Measurements from ENCODE around the gene SGK2. TPM values are rescaled to one million over a fixed set of nuclear protein-coding genes. Genes with fewer than 3 reads are reported as not detected.

The SGK2 gene
- total RNA-seq, 1 experiment from 2014 or later, result 0.90 TPM

GRCh38 chr20:43564993-43565757 lies 6.3 kb downstream of the SGK2 start:
- no peak overlapping the region for H3K4me3 ChIP-seq (ENCODE audit: low read depth in 2 of 2, low read length in 2 of 2)
- H3K9me3 ChIP-seq (ENCODE audit: control insufficient read depth, insufficient read depth, low read depth, low read length), result no peaks in the 10 kb centered on the region
- BruUV-seq (replicated peaks), result no TSS peak
- in situ Hi-C loops (cut with HindIII; ENCODE audit: low pct_unique_long_range_greater_than_20kb, low sequenced_read_pairs) (no loop called here), intact Hi-C loops (cut with micrococcal nuclease; ENCODE audit: unreplicated experiment) (no loop called here)
- ATAC-seq (no peak), DNase-seq (ENCODE audit: low read depth, low spot score) (no peak)
- H3K27ac ChIP-seq (ENCODE audit: low read length), result no peak overlapping the region
- CTCF ChIA-PET, result no interaction called here
- no peaks in the 10 kb centered on the region for H3K4me1 ChIP-seq (ENCODE audit: control insufficient read depth, insufficient read depth, low read length)
- POLR2A ChIA-PET, result no interaction called here
- no peaks in the 10 kb centered on the region for H3K36me3 ChIP-seq (ENCODE audit: control insufficient read depth, insufficient read depth, low read length)
- no peak for TF ChIP-seq POLR2AphosphoS5 (IDR thresholded peaks at IDR 0.05; ENCODE audit: low read depth, low read length)
- no peak for TF ChIP-seq CTCF (IDR thresholded peaks at IDR 0.05)
- TF ChIP-seq REST (IDR thresholded peaks at IDR 0.05; ENCODE audit: insufficient read depth in 1 of 2, low read depth in 2 of 2, low read length in 1 of 2), result no peak
- H3K27me3 ChIP-seq (ENCODE audit: control insufficient read depth, insufficient read depth, low read length), result no peaks in the 10 kb centered on the region

- TF ChIP-seq SIN3A (IDR thresholded peaks at IDR 0.05; ENCODE audit: borderline replicate concordance, insufficient read depth, low read depth, low read length) (no peak), CTCF (IDR thresholded peaks at IDR 0.05) (no peak), TCF7L2 (IDR thresholded peaks at IDR 0.05; ENCODE audit: low read depth, low read length) (no peak), REST (IDR thresholded peaks at IDR 0.05; ENCODE audit: insufficient read depth in 1 of 2, low read depth in 2 of 2, low read length in 1 of 2) (no peak), POLR2AphosphoS5 (IDR thresholded peaks at IDR 0.05; ENCODE audit: low read depth, low read length) (no peak)
- H3K9me3 ChIP-seq (ENCODE audit: control insufficient read depth, insufficient read depth, low read depth, low read length), result no peaks in the 10 kb centered on the region
- ChIA-PET POLR2A (no interaction called here), CTCF (no interaction called here)
- intact Hi-C loops (cut with micrococcal nuclease; ENCODE audit: unreplicated experiment) (no loop called here), in situ Hi-C loops (cut with HindIII; ENCODE audit: low pct_unique_long_range_greater_than_20kb, low sequenced_read_pairs) (no loop called here)
- no peaks in the 10 kb centered on the region for H3K27me3 ChIP-seq (ENCODE audit: control insufficient read depth, insufficient read depth, low read length)
- H3K36me3 ChIP-seq (ENCODE audit: control insufficient read depth, insufficient read depth, low read length), result no peaks in the 10 kb centered on the region
- BruUV-seq (replicated peaks), result no TSS peak
- H3K4me3 ChIP-seq (ENCODE audit: low read depth in 2 of 2, low read length in 2 of 2), result no peak overlapping the region
- H3K27ac ChIP-seq (ENCODE audit: low read length), result no peak overlapping the region
- DNase-seq (ENCODE audit: low read depth, low spot score) (no peak), ATAC-seq (no peak; the same call in 1 of the 2 replicates)
- no peaks in the 10 kb centered on the region for H3K4me1 ChIP-seq (ENCODE audit: control insufficient read depth, insufficient read depth, low read length)
These were observed 6.9 kb downstream of the SGK2 start for GRCh38 chr20:43565758-43566104.
